ENCODE results near the gene TUBB2A.
"Not testable (repeated sequence)": the region's sequence is repeated elsewhere in the genome, so short reads cannot be mapped to it uniquely, and the experiment has no call there.

Gene TUBB2A

DNA sequence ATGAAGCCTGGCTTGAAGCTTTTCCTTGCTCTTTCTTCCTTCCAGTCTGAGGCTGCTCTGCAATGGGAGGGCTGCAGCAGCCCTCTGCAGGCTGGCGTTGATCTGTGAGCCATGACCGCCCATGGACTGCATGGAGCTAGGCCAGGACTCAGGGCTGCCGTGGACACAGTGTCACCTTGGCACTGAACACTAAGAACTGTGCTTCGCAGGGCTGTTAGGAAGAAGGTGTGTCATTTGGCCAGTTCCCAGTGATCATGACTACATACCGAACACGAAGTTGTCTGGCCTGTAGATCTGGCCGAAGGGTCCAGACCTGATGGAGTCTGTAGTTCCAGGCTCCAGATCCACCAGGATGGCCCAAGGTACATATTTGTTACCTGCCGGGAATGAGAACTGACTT lies 21.3 kb upstream of the TUBB2A start:
- DNase-seq = not testable (repeated sequence)

DNA sequence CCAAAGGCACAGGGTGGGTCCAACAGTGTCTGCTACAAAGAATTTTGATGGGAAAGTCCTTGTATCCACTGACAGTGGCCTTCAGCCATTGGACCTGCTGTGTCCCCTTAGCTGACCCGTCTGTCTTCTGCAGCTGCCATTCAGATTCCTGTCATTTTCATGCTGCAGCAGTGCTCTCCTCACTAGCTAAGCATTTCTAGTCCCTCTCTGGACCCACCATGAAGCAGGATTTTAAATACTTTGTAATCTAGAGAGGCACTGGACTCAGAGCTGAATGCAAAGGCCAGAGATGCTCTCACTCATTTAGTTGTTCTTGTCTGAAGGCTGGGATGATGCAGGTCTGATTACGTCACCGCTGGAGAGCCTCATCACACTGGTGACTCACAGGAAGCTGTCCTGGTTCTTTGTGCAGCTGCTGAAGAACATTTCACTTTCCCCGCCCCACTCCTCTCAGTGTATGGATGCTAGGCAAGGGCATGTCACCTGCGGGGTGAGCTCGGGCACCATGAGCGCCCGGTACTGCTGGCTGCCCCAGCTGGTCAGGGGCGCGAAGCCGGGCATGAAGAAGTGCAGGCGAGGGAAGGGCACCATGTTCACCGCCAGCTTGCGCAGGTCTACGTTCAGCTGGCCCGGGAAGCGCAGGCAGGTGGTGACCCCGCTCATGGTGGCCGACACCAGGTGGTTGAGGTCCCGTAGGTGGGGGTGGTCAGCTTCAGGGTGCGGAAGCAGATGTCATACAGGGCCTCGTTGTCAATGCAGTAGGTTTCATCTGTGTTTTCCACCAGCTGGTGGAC lies 19.4 kb upstream of the TUBB2A start:
- peak; percentile 90 for DNase-seq

DNA sequence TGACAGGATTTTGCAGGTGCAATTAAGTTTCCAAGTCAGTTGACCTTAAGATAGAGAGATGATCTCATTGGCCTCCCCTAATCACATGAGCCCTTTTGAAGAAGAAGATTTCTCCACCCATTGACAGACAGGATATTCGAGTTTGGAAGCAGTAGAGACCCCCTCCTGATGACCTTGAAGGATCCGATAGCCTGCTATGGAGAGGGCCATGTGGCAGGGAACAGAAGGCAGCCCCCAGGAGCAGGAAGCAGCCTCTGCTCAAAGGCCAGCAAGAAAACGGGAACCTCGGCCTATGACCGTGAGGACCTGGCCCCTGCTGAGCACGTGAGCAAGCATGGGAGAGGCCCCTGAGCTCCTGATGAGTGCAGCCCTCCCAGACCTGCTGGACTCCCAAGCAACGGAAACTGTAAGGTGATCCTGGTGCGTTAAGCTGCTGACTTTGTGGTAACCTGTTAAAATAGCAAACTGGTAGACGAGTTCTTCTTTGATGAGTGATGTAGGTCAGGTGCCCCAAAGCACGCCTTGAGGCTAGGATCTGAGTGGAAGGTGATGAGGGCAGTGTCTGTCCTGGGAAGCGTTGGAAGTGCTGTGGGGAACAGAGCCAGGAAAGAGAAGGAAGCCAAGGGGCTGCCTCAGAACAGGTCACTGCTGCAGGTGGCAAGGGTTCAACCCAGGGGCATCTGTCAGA lies 18.5 kb upstream of the TUBB2A start:
- no peak for DNase-seq

DNA sequence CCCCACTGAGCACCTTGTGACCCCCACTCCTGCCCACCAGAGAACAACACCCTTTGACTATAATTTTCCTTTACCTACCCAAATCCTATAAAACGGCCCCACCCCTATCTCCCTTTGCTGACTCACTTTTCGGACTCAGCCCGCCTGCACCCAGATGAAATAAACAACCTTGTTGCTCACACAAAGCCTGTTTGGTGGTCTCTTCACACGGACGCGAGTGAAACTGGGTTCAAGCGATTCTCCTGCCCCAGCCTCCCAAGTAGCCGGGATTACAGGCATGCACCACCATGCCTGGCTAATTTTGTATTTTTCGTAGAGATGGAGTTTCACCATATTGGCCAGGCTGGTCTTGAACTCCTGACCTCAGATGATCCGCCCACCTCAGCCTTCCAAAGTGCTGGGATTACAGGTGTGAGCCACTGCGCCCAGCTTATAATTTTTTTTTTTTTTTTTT lies 16.3 kb upstream of the TUBB2A start:
- not testable (repeated sequence) for DNase-seq

DNA sequence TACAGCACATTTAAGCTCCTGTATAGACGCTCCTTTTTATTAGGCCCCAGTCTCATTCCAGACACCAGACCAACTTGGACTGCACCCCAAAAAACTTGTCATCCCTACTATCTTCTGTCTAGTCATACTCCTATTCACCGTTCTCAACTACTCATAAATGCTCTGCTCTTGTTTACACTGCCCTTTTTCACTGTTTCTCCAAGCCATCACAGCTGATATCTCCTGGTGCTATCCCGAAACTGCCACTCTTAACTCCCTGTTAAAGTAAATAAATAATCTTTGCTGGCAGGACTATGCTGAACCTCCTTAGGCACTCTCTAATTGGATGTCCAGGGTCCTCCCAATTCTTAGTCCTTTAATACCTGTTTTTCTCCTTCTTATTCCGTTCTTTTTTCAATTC lies 15.4 kb upstream of the TUBB2A start:
- not testable (repeated sequence) for DNase-seq

DNA sequence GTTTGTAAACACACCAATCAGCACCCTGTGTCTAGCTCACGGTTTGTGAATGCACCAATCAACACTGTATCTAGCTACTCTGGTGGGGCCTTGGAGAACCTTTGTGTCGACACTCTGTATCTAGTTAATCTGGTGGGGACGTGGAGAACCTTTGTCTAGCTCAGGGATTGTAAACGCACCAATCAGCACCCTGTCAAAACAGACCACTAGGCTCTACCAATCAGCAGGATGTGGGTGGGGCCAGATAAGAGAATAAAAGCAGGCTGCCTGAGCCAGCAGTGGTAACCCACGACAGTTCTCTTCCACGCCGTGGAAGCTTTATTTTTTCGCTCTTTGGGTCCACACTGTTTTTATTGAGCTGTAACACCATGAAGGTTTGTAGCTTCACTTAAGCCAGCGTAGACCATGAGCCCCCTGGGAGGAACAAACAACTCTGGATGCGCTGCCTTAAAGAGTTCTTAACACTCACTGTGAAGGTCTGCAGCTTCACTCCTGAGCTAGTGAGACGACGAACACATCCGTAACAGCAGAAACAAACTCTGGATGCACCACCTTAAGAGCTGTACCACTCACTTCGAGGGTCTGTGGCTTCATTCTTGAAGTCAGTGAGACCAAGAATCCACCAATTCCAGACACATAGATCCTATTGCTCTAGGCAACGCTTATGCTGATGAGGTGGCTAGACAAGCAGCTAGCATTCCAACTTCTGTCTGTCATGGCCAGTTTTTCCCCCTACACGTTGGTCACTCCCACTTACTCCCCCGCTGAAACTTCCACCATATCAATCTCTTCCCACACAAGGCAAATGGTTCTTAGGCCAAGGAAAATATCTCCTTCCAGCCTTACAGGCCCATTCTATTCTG lies 14.2 kb upstream of the TUBB2A start:
- DNase-seq = not testable (repeated sequence)

DNA sequence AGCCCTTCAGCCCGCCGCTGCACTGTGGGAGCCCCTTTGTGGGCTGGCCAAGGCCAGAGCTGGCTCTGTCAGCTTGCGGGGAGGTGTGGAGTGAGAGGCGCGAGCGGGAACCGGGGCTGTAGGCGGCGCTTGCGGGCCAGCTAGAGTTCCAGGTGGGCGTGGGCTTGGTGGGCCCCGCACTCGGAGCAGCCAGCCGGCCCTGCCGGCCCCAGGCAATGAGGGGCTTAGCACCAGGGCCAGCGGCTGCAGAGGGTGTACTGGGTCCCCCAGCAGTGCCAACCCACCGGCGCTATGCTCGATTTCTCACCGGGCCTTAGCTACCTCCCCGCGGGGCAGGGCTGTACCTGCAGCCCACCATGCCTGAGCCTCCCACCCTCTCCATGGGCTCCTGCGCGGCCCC lies 13.3 kb upstream of the TUBB2A start:
- not testable (repeated sequence) for DNase-seq

DNA sequence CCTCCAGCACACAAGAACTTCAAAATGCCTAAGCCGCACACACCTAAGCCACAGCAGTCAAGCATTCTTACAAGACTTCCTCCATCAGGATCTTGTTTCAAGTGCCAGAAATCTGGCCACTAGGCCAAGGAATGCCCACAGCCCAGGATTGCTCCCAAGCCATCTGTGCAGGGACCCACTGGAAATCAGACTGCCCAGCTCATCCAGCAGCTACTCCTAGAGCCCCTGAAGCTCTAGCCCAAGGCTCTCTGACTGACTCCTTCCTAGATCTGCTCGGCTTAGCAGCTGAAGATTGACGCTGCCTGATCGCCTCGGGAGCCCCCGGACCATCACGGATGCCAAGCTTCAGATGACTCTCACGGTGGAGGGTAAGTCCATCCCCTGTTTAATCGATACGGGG lies 10.7 kb upstream of the TUBB2A start:
- not testable (repeated sequence) for DNase-seq

DNA sequence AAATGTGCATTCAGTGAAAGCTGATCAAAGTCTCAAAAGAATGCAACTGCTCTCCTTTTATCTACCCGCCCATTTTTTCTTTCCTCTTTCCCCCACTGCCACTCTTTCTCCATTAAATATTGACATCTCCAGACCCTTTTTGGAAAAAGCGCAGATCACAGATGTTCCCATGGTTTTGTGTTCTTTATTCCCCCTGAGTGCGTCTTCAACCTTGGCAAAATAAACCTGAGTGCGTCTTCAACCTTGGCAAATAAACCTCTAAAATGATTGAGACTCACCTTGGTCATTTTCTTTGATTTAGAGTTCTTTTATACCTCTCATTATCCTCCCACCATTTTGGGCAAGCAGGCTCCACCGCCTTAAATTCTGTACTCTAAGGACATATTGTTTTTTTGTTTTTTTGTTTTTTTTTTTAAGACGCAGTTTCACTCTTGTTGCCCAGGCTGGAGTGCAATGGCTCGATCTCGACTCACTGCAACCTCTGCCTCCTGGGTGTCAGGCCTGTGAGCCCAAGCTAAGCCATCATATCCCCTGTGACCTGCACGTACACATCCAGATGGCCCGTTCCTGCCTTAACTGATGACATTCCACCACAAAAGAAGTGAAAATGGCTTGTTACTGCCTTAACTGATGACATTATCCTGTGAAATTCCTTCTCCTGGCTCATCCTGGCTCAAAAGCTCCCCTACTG lies 9.3 kb upstream of the TUBB2A start:
- not testable (repeated sequence) for DNase-seq

DNA sequence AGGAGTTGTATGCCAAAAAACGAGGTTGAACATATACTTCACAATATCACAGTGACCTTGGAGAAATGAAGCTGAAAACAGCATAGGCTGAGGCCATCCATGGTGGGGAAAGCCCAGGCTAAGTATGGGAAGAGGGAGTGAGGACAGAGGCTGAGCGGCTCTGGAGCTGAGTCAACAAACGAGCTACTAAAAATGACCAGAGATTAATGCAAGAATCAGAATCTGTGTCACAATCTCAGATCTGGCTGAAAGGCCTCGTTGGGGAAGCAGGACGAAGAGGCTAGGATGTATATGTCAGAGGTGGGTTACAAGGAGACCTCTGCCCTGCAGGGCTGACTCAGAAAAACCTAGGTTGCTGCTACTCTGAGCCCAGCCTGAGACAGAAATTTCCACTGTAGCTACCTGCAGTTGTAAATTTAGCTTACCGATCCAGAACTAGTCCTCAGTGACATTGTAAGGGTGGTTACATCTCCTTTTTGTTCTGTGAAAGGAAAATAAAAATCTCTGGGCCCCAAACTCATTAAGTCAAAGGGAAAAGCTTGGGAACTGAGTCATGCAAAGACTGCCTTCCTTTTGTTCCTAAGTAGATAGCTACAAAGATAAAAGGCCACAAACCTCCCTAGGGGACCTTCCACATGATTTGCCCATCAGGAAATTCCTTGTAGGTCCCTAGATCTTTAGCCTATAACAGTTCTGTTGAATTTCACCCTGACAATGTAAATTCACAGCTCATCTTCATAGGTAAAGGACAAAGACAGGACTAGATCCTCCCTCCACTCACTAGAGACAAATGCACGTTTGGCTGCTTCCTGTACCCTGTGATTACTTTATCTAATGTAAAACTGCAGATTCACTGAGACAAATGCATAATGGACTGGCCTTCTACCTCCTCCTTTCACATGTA lies 8.5 kb upstream of the TUBB2A start:
- peak; percentile 91 for DNase-seq

DNA sequence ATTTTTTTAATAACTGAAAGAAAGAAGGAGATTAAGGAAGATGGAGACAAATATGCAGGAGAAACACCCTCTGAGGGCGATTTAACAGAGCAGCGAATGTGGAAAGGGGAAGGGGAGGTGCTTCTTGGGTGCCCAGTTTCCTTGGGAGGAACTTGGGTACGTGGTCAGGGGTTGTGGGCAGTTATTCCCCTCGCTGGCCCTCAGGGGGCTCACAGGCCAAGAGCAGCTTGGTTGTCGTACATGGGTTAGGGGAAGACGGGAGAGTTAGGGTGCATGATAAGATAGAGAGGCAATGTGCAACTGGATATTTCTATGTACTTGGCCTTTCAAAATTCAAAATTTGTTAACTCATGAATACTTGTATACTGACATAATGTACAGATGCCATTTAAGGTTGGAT lies 7.0 kb upstream of the TUBB2A start:
- DNase-seq = no peak

DNA sequence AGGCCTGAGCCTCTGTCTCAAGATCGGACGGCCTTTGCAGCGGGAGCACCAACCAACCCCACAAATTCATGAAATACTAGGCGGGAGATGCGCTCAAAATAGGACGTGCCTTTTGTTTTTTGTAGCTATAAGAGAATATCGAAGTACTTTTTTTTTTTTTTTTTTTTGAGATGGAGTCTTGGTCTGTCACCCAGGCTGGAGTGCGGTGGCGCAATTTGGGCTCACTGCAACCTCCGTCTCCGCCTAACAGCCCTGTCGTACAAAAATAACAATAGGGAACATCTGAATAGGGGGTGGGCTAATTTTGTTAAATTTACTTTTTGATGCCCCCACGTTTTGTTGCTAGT lies 5.9 kb upstream of the TUBB2A start:
- peak; percentile 44 for DNase-seq

DNA sequence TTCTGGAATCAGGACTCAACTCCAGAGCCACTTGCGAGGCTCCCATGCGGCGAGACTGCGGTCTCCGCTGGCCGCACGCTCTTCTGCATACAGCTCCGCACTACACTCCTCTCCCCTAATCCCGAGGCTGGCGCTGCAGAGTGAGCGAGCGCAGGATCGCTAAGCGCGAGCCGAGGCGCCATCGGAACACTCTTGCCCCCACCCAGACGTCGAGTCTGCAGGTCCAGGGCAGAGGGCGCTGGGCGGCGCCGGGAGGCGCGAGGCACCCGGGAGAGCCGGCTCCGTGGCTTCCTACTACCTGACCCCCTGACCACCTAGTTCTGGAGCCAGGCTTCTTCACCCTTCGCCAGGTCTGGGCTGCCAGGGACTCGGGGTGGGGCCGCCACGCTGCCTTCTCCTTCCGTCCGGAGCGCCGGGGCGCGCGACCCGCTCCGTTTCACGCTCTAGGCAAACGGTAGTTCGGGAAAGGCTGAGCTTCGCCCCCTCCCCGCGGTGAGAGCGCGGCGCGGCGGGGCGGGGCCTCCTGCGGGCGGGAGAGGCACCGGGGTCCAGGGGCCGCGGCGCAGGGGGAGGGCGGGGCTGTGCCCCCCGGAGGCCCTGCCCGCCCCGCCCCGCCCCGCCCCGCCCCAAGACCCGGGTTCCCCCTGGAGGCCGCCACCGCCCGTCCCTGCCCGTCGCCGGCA lies 5.4 kb upstream of the TUBB2A start:
- peak; percentile 63 for DNase-seq

DNA sequence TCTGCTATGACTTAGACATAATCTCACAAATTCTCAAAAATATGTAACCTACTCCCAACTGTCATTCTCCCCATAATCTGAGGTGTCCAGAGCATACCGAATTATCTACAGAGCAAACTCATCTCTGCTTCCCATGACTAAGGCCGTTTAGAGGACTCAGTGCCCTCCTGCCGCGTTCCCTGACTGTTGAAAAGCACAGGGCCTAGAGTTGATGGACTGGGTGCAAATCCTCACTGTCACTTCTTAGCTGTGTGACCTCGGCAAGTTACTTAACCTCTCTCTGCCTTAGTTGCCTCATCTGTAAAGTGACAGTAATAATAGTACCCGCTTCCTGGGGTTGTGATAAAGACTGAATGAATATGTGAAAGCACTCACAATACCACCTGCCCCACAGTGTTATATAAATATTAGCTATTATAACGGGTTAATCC lies 4.7 kb upstream of the TUBB2A start:
- no peak for DNase-seq

DNA sequence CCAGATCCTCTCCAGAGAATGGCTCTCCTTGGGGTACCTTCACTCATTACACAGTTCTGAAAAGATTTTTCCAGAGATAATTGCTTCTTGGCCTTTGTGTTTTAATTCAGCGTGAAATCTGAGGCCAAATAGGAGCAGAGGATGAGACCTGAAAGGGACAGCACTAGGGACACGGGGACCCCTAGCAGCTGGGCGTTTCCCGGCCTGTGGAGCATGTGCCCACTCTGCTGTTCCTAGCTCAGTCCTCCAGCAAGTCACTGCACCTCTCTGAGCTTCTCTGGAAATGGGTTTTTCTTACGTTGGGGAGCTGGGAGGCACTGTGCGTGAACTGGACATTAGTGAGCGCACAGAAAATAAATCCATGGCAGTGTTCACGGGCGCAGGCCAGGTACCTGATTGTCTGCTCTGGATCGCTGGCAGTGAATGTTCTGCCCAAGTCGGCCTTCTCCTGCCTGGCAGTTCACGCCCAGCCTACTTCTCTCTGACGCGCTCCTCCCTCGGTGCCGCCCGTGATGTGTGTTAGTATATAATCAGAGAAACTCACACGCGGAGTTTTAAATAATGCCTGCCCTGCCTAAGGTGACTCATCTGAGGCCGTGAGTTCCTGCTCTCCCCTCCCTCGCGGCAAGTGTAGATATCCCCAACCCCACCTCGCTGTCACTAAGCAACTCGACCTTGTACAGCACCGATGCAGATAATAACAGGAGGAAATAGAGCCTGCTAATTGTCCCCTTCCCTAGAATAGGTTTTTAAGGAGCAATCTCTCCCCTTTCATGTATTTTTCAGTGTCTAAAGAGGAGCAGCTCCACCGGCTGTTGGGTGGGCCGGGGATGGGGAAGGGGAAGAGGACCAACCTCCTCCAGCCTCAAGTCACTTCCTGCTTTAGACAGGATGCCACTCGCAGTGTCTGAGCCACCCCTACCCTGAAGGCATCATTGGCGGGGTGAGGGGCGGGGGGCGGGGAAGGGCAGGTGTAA lies 2.7 kb upstream of the TUBB2A start:
- no peak for DNase-seq

DNA sequence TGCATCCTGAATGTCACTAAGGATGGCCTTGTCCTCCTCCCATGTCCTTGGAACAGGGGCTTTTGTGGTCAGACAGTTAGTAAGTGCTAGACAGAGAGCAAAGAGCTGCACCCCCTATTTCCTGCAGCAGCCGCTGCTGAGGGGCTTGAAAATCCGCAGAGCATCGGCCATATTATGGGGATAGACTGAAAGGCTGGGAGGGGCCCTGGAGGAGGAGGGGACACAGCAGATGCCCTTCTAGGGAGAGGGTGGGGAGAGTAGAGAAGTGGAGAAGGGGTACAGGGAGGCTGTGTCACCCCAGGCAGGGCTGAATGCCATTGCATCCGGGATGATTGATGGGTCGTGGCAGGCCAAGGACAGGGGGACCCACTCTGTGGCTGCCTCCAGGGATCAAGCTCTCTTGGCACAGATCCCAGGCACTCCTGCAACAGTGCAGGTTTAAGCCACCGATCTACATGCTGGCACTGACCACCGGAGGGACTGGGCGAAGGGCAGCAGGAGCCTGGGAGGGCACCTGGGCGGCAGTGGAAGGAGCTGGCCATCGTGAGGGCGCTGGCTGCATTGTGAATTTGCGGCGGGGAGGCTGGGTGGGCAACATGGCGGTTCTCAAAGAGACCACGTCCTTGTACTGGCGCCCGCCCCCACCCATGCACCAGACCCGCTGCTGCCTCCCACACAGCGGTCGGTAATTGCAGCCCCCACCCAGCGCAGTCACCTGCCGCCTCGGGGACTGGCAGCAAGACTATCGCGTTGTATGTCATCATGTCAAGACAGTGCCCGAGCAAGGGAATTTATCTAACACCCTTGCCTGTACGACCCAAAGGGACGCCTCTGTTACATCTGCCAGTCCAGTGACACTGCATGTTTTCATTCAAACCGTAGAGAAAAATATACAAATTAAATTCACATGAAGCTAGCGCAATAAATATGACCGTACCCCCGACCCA lies 887 bp downstream of the TUBB2A start:
- not testable (repeated sequence) for DNase-seq

DNA sequence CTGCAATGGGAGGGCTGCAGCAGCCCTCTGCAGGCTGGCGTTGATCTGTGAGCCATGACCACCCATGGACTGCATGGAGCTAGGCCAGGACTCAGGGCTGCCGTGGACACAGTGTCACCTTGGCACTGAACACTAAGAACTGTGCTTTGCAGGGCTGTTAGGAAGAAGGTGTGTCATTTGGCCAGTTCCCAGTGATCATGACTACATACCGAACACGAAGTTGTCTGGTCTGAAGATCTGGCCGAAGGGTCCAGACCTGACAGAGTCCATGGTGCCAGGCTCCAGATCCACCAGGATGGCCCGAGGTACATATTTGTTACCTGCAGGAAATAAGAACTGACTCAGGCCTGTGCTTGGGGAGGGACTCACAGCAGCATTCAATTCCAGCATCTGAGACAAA lies 1.9 kb downstream of the TUBB2A start:
- DNase-seq = not testable (repeated sequence)

DNA sequence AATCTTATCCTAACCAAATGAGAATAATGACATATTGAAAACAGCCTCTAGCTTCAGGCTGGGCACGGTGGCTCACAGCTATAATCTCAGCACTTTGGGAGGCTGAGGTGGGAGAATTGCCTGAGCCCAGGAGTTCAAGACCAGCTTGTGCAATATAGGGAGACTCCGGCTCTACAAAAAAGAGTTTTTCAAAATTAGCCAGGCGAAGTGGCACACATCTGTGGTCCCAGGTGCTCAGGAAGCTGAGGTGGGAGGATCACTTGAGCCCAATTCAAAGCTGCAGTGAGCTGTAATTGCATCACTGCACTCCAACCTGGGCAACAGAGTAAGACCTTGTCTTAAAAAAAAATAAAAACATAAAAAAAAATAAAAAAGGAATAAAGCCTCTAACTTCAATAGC lies 4.7 kb downstream of the TUBB2A start:
- no peak for DNase-seq

DNA sequence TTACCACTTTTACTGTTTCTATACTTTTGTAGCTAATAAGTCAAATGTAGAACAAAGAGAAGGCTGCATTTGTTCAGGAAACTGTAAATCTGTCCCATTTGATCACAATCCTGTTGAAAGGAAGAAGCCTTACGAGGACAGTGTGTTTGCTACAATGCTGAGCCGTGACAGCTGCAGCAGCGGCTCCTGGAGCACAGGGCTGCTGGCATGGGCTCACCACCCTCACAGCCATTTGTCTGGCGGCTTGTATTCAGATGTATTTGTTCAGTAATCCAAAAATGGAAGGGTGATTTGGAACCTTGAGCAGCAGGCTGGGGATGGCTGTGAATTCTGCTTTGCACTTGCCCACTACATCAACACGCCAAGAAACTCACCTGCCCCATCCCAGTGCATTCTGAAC lies 5.7 kb downstream of the TUBB2A start:
- no peak for DNase-seq

All from suppressor macrophage treated with lipopolysaccharide for 4 hours (primary cell).